Activated T-cell treated with anti-CD3 and anti-CD28 coated beads for 4 hours (primary cell): ENCODE results near the gene KIDINS220.
"Not testable (repeated sequence)": the region's sequence is repeated elsewhere in the genome, so short reads cannot be mapped to it uniquely, and the experiment has no call there.

Source experiments
- DNase-seq: peaks from one replicate; pipeline ENCODE4 v3.0.0-alpha.2; 2020

The KIDINS220 gene

GRCh38 chr2:8740136-8740535 is 97.3 kb downstream of the KIDINS220 start:
- no peak for DNase-seq

GRCh38 chr2:8737571-8738175 is 99.7 kb downstream of the KIDINS220 start:
- no peak for DNase-seq

GRCh38 chr2:8732601-8733000 is 104.8 kb downstream of the KIDINS220 start:
- no peak for DNase-seq

DNA sequence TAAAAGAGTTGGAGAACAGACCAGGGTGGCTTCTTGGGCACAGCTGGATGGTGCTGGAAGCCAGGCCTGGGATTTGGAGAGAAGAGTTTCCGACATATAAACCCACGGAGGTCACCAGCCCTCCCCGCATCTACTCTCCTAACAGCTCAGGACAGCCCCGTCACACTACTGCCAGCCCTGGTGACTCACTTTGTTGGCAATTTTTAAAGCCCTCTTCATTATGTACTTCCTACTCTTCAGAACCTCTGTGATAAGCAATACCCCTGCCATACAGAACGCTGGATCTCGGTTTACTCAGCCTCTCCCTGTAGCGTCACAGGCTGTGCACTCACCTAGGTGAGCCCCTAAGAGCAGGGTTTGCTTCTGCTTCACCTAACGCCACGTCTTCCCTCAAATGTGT is 107.5 kb downstream of the KIDINS220 start:
- DNase-seq, result no peak

- DNase-seq, result not testable (repeated sequence)
Measured at GRCh38 chr2:8729101-8729500, 108.3 kb downstream of the KIDINS220 start.

DNA sequence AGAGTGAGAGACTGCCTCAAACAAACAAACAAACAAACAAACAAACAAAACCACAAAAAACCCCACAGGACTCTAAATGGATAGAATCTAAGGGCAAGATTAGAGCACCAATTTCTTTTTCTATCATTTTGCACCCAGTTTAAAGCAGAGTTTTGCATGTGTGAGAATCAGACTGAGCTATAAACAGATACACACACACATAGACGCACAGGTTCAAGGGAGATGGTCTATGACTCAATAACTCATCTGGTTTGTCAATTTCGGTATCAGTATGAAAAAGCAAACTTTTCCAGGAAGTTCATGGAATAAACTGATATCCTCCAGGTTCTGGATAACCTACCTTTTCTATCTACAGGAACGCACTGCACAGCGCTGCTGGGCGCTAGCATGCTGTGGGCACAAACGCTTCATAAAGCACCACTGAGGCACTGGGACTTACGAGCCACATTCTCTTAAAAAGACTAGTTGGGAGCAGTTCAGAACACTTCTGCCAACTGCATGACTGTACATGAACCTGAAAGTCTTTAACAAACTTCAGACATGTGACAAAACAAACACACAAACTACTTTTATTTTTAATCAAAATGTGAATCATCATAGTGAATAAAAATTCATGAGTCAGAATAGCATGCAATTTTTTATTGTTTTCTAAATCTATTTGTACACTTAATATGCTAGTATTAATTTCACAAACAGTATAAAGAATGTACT is 109.0 kb downstream of the KIDINS220 start:
- DNase-seq, result no peak

GRCh38 chr2:8725838-8726237 is 111.6 kb downstream of the KIDINS220 start:
- no peak for DNase-seq

DNA sequence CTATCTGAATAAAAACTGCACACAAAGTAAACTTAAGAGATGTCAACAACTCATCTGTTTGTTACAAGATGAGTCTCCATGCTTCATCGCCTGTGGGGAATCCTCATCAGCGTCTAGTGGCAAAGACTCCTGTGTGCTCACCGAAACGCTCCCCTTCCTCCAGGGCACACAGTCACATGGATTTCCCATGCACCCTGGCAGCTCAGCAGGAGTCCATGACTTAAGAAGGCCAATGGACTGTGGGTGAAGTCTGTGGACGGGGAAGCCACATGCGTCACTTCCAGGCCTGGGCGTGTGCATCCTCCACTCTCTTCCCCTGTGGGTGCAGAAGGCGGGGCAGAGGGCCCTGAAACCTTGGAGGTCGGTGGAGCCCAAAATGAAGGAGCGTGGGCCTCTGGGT is 114.4 kb downstream of the KIDINS220 start:
- DNase-seq, result no peak

DNA sequence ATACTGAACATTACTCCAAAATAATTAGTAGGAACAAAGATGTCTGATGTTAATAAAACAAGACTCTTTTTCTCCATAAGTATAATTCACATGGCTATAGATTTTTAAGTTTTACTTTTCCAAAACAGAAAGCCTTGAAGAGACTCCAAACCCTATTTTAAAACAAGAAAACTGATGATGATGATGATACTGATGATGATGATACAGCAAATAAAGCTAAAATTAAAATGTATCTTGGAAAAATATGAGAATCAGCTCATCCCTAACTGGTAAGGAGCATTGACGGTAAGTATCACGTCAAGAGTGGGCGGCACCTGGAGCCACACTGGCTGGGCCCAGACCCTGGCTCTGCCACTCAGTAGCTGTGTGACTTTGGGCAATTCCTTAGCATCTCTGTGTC is 116.0 kb downstream of the KIDINS220 start:
- DNase-seq, result no peak

DNA sequence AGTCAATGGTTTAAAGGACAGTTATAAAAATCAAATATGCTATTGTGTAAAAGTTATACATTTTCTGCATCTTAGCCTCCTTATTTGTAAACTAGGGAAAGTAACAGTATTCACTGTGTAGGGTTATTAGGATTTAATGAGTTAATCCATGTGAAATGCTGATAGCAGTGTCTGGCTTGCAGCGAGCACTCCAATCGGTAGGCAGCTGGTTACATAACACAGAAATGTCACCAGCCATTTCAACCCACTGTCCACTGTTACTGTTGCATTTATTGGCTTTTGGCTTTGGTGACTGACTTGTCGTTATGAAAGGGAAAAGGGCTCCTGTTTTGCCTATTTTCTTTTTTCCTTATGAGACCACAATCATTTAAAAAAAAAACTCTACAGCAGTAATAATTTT is 116.7 kb downstream of the KIDINS220 start:
- DNase-seq, result no peak

GRCh38 chr2:8719528-8719927 is 117.9 kb downstream of the KIDINS220 start:
- no peak for DNase-seq

DNA sequence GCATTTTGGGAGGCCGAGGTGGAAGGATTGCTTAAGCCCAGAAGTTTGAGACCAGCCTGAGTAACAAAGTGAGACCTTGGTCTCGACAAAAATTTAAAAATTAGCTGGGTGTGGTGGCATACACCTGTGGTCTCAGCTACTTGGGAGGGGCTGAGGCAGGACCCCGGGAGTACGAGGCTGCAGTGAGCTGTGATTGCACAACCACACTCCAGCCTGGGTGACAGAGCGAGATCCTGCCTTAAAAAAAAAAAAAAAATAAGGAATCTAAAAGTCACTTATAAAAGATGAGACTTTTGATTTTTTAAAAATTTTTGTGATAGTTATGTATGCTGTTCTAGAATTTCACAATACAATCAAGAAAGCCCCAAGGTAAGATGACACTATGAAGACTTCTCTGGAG is 122.4 kb downstream of the KIDINS220 start:
- no peak for DNase-seq

DNA sequence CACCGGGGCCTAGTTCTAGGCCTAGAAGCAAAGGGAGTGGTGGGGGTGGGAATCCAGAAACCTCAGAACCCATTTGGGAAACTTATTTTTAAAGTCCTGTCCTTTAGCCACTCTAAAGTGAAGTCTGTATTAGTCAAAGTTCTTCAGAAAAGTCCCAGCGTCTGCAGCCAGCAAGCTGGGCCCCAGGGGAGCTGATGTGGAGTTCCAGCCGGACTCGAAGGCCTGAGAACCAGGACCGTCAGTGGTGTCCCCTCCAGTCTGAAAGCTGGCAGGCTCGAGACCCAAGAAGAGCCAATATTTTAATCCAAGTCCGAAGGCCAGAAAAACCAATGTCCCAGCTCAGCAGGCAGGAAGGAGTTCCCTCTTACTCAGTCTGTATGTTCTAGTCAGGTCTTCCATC is 123.1 kb downstream of the KIDINS220 start:
- no peak for DNase-seq

DNA sequence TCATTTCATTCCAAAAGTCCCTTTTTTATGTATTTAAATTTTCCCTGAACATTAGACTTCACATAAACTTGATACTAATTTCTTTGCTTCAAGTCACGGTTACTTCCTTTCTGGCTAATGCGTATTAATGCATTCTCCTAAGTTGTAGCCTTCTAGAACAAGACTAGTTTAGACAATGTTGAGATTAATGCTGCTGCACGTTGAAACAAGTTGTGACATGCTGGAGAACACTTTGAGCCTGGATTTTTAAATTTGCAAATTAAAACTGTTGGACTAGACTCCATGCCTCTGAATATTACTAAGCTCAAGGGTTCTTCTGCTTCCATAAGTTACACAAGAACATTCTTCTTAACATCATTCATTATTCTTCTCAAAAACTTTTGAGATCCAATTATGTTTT is 126.5 kb downstream of the KIDINS220 start:
- no peak for DNase-seq

- DNase-seq, result no peak
Measured at GRCh38 chr2:8709611-8710010, 127.8 kb downstream of the KIDINS220 start.

- DNase-seq, result no peak
Measured at GRCh38 chr2:8704906-8705305, 132.5 kb downstream of the KIDINS220 start.

GRCh38 chr2:8701681-8702379 is 135.6 kb downstream of the KIDINS220 start:
- DNase-seq, result no peak

- no peak for DNase-seq
Measured at GRCh38 chr2:8699839-8700238, 137.6 kb downstream of the KIDINS220 start.

DNA sequence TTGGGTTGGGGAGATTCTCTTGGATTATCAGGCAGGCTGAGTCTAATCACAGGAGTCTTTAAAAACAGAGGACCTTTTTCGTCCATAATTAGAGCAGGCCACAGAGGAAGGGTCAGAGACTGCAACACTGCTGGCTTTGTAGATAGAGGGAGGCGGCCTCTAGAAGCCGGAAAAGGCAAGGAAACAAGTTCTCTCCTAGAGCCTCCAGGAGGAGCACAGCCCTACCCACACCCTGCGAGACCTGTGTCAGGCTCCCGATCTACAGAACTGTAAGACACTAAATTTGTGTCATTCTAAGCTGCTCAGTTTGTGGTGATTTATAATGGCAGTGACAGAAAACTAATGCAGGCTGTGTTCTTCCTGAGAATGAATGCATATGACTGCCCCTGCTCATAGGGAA is 140.2 kb downstream of the KIDINS220 start:
- no peak for DNase-seq

DNA sequence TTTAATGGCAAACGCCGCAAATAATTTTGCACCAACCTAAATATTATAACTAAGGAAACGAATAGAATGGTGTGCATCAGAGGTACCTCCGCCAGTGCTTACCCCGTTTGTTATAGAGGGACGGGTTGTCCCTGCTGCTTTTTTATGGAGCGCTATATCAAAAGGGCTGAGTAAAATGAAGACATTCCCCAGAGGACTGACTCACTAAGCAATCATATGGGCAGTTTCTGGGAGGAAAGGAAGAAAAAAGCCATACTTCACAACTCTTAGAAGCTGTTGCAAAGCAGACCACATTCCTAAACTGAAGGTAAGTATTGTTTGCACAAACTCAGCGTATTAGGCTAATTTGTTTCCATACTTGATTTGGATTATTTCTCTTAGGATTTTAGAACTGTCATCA is 142.7 kb downstream of the KIDINS220 start:
- DNase-seq, result no peak

- no peak for DNase-seq
Measured at GRCh38 chr2:8693157-8693821, 144.1 kb downstream of the KIDINS220 start.

DNA sequence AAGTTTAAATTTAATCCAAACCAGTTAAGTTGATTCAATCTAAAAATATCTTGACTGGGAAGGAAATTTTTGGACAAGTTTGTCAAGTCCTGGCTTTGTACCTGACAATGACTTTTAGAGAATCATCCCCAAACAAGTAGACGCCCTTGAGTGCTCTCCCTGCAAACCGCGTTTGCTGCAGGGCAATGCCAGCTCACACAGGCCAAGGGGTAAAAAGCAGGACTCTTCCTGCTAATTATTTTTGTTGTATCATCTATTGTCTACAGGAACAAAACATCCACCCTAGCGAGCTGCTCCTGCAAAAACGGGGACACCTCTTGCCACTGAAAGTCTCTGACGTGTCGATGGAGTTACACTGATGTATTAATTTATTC is 144.6 kb downstream of the KIDINS220 start:
- no peak for DNase-seq

DNA sequence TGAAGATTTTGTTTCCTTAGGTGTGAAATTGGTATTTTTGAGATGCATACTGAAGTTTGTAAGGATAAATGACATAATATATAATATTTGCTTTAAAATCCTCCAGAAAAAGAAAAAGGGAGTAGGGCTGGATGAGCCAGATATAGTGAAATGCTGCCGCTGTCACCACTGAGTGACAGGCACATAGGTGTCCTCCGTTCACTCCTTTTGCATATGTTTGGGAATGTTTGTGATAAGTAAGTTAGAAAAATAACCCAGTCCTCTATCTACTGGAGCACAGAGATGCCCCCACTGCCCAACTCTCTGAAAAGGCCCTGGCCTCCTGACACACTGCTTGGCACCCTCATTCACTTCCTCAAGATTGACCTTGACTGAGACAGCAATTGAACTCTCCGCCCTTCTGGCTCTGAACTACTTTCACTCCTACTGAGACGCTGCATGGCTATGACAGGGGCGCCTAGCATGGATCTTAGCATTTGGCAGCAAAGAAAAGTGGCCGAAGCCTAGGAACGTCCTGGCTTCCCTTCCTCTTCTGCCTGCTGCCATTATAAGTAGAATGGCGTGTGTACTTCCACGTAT is 145.5 kb downstream of the KIDINS220 start:
- no peak for DNase-seq
